ENCODE data around the gene EFNA3. TPM values are rescaled to one million over a fixed set of nuclear protein-coding genes. Genes with fewer than 3 reads are reported as not detected.

EFNA3 gene
- total and polyA plus RNA-seq, 2 of the 4 experiments (the other 2 are of a cell fraction), result 0.72 to 1.6 TPM

- ChIA-PET CTCF (no interaction called here), POLR2A (ENCODE audit: unreplicated experiment) (no interaction called here)
- TF ChIP-seq RCOR1 (IDR thresholded peaks at IDR 0.05; ENCODE audit: insufficient replicate concordance, low read length) (no peak), MAZ (IDR thresholded peaks at IDR 0.05; ENCODE audit: borderline replicate concordance, low read depth, low read length) (0 out of 2 replicates have a peak, but pooled peaks have one; percentile 2)
- no peak overlapping the region; the same call in 1 of the 2 replicates for H3K4ac ChIP-seq (ENCODE audit: low read depth, low read length)
- in situ Hi-C loops (cut with MboI; ENCODE audit: low sequenced_read_pairs) (no loop called here), intact Hi-C loops (cut with micrococcal nuclease) (loop anchor here (5.0 kb wide), 1 partner anchor 36 kb away; no protein-coding TSS in a partner anchor), dilution Hi-C loops (cut with HindIII; ENCODE audit: low sequenced_read_pairs, unreplicated experiment) (no loop called here)
- no peak overlapping the region for H4K5ac ChIP-seq (ENCODE audit: low read depth, low read length)
- no peak overlapping the region for H4K91ac ChIP-seq (ENCODE audit: insufficient read depth, low read depth, low read length)
- no peak overlapping the region for H2BK20ac ChIP-seq (ENCODE audit: low read depth, low read length)
- peak overlapping the region; percentile 88 for H2AFZ ChIP-seq (replicated peaks; ENCODE audit: low read length, poor library complexity)
- H2AK9ac ChIP-seq (replicated peaks; ENCODE audit: low read depth, low read length, poor library complexity), result peak overlapping the region; percentile 79
- no peak overlapping the region for H4K8ac ChIP-seq (ENCODE audit: low read depth in 2 of 2, low read length in 2 of 2)
- peaks cover 2% of the 10 kb centered on the region; the same call in 1 of the 2 replicates for H3K36me3 ChIP-seq (ENCODE audit: control insufficient read depth, insufficient read depth, low read length)
- H3K4me3 ChIP-seq (ENCODE audit: insufficient read depth, low read depth, low read length), result peak overlapping the region; percentile 47
- H3K18ac ChIP-seq (ENCODE audit: low read depth, low read length), result no peak overlapping the region; the same call in 1 of the 2 replicates
- H3K56ac ChIP-seq (ENCODE audit: extremely low read depth, insufficient read depth, low read length), result no peak overlapping the region
- H2AK5ac ChIP-seq (ENCODE audit: low read depth, low read length), result no peak overlapping the region
- no TSS peak for BruUV-seq (replicated peaks)
- no peaks in the 10 kb centered on the region for H3K79me1 ChIP-seq (ENCODE audit: low read depth in 1 of 2, low read length in 2 of 2)
- peak overlapping the region; percentile 77 for H3K4me2 ChIP-seq (ENCODE audit: low read depth, low read length)
- H4K20me1 ChIP-seq (ENCODE audit: insufficient read depth, low read length), result peaks cover 2% of the 10 kb centered on the region
- H3K4me1 ChIP-seq (ENCODE audit: control insufficient read depth, insufficient read depth, low read length), result peaks cover 22% of the 10 kb centered on the region
- no peak for DNase-seq
- peak overlapping the region; percentile 75; the same call in 1 of the 2 replicates for H3K23ac ChIP-seq (ENCODE audit: low read depth, low read length)
- H3K9me3 ChIP-seq (ENCODE audit: control insufficient read depth, insufficient read depth, low read length), result no peaks in the 10 kb centered on the region
- no peak overlapping the region for H3K14ac ChIP-seq (replicated peaks; ENCODE audit: low read depth, low read length)
- WGBS, 2 experiments (ENCODE audit: extremely low coverage in 2 of 2, insufficient read length in 1 of 2), result 20% methylated on average over 2 of the region's 17 CpGs; no CpG with 5 or more reads in 1 of the 2 experiments
- H3K27me3 ChIP-seq (ENCODE audit: control insufficient read depth, insufficient read depth, low read length), result peaks cover 40% of the 10 kb centered on the region
- peak; percentile 5 for ATAC-seq (ENCODE audit: low read depth)
- H3K9ac ChIP-seq (ENCODE audit: low read depth, low read length), result peak overlapping the region; percentile 70
- no peak overlapping the region for H2BK120ac ChIP-seq (ENCODE audit: low read depth, low read length)
- no peak overlapping the region for H2BK15ac ChIP-seq (ENCODE audit: low read depth, low read length)
- no peak overlapping the region for H2BK5ac ChIP-seq (ENCODE audit: low read depth, low read length, poor library complexity, severe bottlenecking)
- H3K27ac ChIP-seq (ENCODE audit: insufficient read depth, low read length), result no peak overlapping the region; the same call in 1 of the 2 replicates
- H3K9me1 ChIP-seq (ENCODE audit: insufficient read depth, low read length), result peaks cover 8% of the 10 kb centered on the region; the same call in 1 of the 2 replicates
These were observed 49.5 kb downstream of the EFNA3 start for GRCh38 chr1:155127967-155128754.
